AG10803 (cell line): ENCODE results near the gene NKX2-3.

Experiments
- DNase-seq: peaks from one replicate; pipeline ENCODE4 v3.0.0; 2010; ENCODE audit warnings: low read depth
- H3K4me3 ChIP-seq: 2 replicates; pipeline ENCODE4 v1.5.1; 2011; ENCODE audit warnings: mild to moderate bottlenecking, low read length, control low read depth
- CTCF ChIP-seq: conservative IDR thresholded peaks from 2 replicates; pipeline ENCODE4 v1.5.1; 2011; ENCODE audit warnings: mild to moderate bottlenecking, low read length, control low read depth, inconsistent platforms

Gene NKX2-3

GRCh38 chr10:99555825-99556523 lies 23.2 kb downstream of the NKX2-3 start:
- no peak for TF ChIP-seq CTCF
- no peak for DNase-seq
- H3K4me3 ChIP-seq = no peak overlapping the region

DNA sequence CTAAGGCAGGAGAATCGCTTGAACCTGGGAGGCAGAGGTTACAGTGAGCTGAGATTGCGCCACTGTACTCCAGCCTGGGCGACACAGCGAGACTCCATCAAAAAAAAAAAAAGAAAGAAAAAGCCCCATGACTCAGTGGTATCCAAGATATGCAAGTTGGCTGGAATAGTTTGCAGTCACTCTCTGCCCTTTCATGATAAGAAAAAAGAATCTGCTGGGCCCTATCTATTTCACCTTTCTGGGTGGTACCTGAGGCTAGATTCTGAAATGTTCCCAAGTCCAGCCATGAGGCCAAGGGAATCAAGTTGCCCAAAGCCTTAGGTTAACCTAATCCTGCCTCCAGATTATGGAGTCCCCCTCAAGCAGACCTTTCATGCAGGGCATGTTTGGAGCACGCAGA lies 24.3 kb downstream of the NKX2-3 start:
- no peak overlapping the region for H3K4me3 ChIP-seq
- no peak for TF ChIP-seq CTCF
- no peak for DNase-seq

GRCh38 chr10:99558708-99559107 lies 26.0 kb downstream of the NKX2-3 start:
- DNase-seq = no peak
- TF ChIP-seq CTCF = no peak

DNA sequence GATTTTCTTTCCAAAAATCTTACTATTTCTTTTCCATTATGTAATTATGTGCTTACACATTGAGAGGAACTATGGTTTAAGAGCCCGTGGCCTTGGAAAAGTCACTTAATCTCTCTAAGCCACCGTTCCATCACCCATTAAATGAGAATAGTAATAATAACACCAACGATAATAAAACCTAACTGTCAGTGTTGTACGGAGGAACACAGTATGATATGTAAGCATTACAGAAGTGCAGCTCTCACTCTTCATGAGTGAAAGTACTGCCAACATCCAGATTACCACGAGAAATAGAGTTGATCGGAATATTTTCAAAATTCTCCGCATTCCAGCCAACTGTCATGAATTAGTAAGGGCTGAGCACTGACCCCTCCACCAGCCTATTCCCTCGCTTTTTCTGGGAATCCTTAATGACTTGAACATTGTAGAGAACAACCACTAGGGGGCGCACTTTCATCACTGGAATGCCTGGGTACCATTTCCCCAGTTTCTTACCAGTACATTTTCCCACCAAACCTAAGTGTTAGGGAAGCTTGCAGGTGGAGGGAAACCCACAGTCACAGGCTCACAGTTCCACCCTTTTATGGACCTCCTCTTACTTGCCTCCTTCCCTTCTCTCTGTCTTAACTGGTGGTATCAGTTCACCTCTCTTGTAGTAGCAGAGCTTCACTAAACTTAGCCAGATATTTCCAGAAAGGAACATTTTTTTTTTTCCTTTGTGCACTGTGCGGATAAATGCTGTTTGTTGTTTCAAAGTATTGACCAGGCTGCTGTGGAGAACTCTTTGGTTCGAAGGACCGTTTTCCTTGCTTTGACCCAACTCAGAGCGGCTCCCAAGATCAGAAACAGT lies 27.8 kb downstream of the NKX2-3 start:
- no peak overlapping the region for H3K4me3 ChIP-seq
- peak; percentile 42 for DNase-seq
- peak; percentile 80 for TF ChIP-seq CTCF

More at GRCh38 chr10:99558708-99559107, 26.0 kb downstream of the NKX2-3 start:
- no peak overlapping the region for H3K4me3 ChIP-seq

DNA sequence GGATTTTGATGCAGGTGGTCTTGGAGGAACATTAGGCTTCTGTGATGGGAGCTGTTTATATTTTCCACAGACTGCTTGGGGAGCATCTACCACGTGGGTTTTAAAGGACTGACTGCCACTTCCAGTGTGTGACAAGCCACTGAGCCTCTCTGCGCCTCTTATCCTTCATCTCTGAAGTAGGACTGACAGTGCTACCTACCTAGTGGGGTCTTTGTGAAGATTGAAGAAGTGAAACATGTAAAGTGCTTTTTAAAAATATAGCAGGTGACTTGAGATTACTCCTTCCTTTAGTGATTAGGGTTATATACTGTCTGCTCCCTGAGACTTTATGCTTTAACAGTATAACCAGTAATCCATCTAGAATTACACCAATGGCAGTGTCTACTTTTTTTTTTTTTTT lies 29.9 kb downstream of the NKX2-3 start:
- no peak overlapping the region for H3K4me3 ChIP-seq
- TF ChIP-seq CTCF = no peak
- DNase-seq = no peak

- no peak overlapping the region for H3K4me3 ChIP-seq
- no peak for DNase-seq
- no peak for TF ChIP-seq CTCF
Measured at GRCh38 chr10:99564361-99564760, 31.6 kb downstream of the NKX2-3 start.

GRCh38 chr10:99565166-99565565 lies 32.4 kb downstream of the NKX2-3 start:
- DNase-seq = no peak
- TF ChIP-seq CTCF = no peak
- H3K4me3 ChIP-seq = no peak overlapping the region
